HG03571 (cell line): ENCODE measurements around the gene NEO1.

Source experiments
- ATAC-seq: cut with Tn5 transposase; IDR thresholded peaks from one replicate; pipeline ENCODE4 v1.9.1; 2021; ENCODE audit not compliant: unreplicated experiment

NEO1 gene

GRCh38 chr15:73051807-73052652, at the start of gene NEO1:
NEO1 (plus strand) TSS chr15:73052463; CDS start chr15:73052676, 213 bp downstream.
- ATAC-seq = peak; percentile 48

GRCh38 chr15:73004462-73004861, 47.8 kb upstream of the NEO1 start:
- no peak for ATAC-seq

GRCh38 chr15:73005032-73005431, 47.2 kb upstream of the NEO1 start:
- ATAC-seq = no peak

DNA sequence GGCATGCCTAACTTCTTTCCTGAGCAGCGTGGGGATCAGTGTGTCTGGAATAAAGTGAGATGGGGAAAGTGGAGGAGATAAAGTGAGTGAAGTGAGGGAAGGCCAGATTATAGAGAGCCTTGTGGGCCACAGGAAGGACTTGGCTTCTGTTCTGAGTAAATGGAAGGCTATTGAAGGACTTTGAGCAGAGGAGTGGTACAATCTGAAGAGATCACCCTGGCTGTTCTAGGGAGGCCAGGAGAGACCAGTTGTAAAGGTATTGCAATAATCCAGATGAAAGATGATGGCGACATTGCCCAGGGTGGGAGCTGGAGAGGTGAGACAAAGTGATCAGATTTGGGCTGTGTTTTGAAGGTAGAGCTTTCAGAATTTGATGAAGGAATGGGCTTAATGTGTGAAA, 46.8 kb upstream of the NEO1 start:
- no peak for ATAC-seq

DNA sequence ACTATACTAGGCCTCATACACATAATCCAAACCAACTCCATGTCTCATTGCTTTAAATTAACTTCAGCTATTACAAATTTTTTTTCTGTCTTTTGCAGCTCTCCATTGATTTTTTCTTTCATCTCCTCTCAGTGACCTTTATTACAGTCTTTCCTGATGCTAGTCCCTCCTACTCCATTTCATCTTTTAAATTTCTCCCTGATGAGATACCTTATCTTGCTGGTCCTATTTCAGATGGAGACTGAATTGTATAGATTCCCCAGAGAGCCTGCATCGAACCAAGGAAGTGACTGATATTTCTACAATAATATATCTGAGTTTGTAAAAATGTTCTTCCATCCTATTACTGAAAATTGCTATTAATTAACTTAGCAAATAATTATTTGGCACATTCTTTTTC, 45.7 kb upstream of the NEO1 start:
- ATAC-seq = no peak

- no peak for ATAC-seq
Measured at GRCh38 chr15:73009066-73010056, 42.9 kb upstream of the NEO1 start.

DNA sequence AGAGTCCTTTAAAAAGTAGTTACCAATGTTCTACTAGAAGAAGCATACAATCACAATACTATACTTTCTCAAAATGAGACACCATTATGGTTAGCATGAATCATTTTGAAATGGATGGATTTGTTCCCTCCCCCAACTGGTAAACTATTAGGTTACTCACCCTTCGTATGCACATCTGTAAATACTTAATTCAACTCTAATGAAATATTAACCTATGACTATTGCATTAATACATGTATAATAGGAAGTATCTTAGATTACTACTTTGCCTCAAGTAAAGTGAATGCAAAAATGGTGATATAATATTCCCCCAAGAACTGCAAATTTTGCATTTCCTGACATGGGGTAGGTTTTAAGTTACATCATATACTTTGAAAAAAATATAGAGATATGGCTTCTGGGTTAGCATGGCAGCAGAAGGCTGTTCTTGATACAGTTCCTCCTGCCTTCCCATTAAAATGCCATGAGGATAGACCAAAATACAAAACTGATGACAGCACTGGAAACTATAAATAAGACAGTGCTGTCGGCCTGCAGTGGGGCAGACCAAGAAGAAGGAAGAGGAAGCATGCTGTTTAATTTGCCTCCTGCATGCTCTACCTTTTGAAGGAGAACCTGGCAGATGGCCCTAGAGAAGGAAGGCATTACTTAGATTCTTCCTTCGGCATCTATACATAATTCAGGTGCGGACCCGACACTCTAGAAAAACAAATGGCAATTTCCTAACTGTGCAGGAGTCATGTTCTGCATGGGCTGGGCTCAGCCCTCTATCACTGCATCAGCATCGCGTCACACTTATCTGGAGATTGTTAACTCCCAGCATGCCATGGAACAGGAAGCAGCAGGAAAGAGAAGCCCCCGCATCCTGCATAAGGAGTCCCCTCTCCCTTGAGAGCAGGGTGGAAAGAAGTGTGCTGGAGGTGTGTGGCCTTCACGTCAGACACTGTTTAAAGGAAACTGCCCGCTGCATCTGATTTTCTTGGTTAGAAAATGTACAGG, 41.8 kb upstream of the NEO1 start:
- ATAC-seq = no peak

- no peak for ATAC-seq
Measured at GRCh38 chr15:73014904-73015303, 37.4 kb upstream of the NEO1 start.

DNA sequence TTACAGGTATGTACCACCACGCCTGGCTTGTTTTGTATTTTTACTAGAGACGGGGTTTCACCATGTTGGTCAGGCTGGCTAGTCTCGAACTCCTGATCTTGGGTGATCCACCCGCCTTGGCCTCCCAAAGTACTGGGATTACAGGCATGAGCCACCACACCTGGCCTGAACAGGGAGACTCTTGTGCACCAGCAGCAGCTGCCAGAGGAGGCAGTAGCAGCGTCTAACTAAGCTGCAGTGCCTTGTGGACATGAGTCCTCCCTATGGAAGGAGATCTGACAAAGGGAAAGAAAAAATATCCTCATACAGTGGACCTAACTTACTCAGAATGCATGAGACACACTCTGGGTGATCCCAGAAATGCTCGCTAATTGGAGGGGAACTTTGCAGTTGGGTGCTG, 36.8 kb upstream of the NEO1 start:
- ATAC-seq = no peak

DNA sequence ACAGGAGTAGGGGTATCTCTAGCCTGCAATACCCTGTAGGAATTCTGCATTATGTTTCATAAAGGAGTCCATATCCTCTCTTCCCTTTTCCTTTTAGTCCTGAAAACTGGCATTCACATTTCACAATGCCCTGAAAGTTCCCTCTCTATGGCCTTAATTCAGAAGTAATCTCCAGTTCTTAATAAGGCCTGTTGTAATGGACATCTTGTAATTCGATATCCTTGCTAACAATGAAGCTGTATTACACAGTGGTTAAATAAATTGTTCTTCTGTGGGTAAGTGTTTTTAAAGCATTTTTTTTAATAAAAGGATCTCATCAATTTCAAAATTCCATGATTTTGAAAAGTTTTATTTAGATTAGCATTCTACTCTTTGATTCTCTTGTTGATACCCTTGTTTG, 34.3 kb upstream of the NEO1 start:
- no peak for ATAC-seq

DNA sequence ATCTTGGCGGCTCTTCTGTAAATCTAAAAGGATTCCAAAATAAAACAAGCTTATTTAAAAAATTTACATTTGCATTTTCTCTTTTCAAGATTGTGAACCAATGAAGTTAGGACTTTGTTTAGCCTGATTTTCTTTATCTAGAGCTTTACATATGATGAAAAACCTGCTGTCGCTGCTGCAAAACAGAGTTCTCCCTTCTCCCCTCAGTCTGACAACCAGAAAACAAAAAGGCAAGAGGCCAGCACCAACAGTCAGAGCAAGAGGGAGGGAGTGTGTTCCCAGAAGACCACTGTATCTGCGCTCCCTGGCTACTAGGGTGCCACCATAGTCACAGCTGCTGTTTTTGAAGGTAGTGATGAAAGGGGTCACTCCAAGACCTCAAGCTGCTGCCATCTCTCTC, 33.1 kb upstream of the NEO1 start:
- no peak for ATAC-seq

DNA sequence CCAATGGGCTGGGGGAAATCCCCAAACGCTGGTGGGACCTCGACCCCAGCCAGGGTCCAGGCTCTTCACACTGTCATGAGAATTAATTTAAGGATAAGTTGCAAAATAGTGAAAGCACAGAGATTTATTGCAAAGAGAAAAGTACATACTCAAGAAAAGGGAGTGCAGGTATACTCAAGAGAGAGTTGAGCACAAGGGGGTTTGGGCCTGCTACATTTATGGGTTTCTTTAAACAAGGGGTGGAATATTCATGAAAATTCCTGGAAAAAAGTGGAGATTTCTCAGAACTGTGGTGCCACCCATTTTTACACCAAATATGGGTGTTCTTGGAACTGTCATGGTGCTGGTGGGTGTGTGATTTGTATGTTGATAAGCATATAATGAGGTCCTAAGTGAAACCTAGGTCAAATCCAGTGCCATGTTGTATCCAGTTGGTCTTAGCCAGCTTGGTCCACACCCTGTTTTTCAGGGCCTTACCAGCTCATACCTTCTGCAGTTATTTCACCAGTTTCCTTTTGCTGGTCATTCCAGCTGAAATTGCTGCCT, 32.6 kb upstream of the NEO1 start:
- ATAC-seq = no peak

- ATAC-seq = no peak
Measured at GRCh38 chr15:73021139-73021621, 31.1 kb upstream of the NEO1 start.

DNA sequence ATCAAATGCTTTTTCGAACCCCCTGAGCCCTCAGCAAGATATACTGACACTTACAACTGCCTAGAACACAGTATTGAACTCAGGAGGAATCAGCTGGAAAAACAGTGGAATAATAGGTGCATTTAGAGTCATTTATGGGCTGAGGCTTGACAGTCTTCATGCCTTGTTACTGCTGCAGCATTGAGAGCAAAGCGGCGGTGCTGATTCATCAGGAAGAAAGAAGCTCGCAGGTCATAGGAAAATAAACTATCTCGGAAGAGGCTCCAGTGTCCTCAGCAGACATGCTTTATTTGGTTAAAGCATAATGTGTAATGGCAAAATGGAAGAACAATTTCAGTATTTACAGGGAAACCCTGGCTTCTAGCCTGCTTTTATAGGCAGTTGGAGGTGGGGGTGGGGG, 30.1 kb upstream of the NEO1 start:
- no peak for ATAC-seq

DNA sequence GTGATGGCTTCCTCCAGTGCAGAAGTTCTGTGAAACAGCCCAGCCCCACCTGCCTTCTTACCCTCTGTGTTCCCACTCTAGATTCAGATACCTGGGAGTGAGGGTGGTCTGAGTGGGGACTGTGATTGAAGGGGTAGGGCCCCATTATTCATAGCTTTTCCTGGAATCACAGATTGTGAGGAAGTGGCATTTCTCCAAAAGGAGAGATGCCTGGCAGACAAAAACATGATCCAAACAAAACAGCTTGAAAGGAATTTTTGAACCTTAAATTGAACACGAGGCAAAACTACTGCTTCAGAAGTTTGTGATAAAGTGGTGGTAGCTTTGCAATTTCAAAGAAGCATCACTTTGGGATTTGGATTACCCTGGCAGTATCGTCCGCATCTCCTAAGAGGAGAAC, 29.2 kb upstream of the NEO1 start:
- no peak for ATAC-seq

GRCh38 chr15:73024168-73024567, 28.1 kb upstream of the NEO1 start:
- no peak for ATAC-seq

GRCh38 chr15:73026511-73027054, 25.7 kb upstream of the NEO1 start:
- ATAC-seq = no peak

DNA sequence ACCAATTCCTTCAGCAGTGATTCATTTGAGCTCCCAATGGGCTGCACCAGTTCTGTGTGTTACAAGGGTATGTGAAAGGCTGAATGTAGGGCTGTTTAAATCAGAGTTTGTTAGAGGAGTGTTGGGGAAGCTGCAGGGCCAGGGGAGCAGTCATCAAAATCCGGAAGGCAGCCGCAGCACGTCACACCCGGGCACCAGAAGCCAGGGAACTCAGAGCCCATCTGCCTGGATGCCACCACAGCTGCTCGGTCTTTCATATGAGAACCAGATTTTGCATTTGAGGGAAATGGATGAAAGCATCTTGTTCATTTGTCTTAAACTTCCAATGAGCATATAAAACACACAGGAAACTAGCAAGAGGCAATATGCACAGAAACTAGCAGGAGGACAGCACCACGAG, 24.2 kb upstream of the NEO1 start:
- ATAC-seq = no peak

- no peak for ATAC-seq
Measured at GRCh38 chr15:73028831-73029451, 23.3 kb upstream of the NEO1 start.
